ENCODE data around the gene TIGIT. TPM values are rescaled to one million over a fixed set of nuclear protein-coding genes. Genes with fewer than 3 reads are reported as not detected.

TIGIT gene
- total RNA-seq, 2 donors from 2014 or later, result 0.37 to 0.40 TPM

DNA sequence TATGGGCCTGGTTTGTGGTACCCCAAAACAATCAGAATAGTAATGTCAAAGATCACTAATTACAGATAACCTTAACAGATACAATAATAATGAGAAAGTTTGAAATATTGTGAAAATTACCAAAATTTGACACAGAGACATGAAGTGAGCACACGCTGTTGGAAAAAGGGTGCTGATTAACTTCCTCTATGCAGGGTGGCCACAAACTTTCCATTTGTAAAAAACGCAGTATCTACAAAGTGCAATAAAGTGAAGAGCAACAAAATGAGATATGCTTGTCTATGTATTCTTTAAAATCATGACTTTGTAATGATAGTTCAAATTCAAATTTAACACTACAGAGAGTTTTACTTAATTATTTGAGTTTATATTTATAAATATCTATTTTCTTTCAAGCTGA is 7.6 kb upstream of the TIGIT start:
- no peaks in the 10 kb centered on the region for H3K27me3 ChIP-seq
- TF ChIP-seq, protein P1, sequence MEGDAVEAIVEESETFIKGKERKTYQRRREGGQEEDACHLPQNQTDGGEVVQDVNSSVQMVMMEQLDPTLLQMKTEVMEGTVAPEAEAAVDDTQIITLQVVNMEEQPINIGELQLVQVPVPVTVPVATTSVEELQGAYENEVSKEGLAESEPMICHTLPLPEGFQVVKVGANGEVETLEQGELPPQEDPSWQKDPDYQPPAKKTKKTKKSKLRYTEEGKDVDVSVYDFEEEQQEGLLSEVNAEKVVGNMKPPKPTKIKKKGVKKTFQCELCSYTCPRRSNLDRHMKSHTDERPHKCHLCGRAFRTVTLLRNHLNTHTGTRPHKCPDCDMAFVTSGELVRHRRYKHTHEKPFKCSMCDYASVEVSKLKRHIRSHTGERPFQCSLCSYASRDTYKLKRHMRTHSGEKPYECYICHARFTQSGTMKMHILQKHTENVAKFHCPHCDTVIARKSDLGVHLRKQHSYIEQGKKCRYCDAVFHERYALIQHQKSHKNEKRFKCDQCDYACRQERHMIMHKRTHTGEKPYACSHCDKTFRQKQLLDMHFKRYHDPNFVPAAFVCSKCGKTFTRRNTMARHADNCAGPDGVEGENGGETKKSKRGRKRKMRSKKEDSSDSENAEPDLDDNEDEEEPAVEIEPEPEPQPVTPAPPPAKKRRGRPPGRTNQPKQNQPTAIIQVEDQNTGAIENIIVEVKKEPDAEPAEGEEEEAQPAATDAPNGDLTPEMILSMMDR (IDR thresholded peaks at IDR 0.05), result no peak
- H3K9ac ChIP-seq (ENCODE audit: low read depth in 2 of 2, low read length in 2 of 2), result no peak overlapping the region
- no peak overlapping the region for H3K4me3 ChIP-seq
- H3K27ac ChIP-seq, result no peak overlapping the region
- no peaks in the 10 kb centered on the region for H3K4me1 ChIP-seq
- DNase-seq, result no peak
- no peaks in the 10 kb centered on the region for H3K36me3 ChIP-seq
- intact Hi-C loops (cut with DNase I), result no loop called here
- no peaks in the 10 kb centered on the region for H3K9me3 ChIP-seq

DNA sequence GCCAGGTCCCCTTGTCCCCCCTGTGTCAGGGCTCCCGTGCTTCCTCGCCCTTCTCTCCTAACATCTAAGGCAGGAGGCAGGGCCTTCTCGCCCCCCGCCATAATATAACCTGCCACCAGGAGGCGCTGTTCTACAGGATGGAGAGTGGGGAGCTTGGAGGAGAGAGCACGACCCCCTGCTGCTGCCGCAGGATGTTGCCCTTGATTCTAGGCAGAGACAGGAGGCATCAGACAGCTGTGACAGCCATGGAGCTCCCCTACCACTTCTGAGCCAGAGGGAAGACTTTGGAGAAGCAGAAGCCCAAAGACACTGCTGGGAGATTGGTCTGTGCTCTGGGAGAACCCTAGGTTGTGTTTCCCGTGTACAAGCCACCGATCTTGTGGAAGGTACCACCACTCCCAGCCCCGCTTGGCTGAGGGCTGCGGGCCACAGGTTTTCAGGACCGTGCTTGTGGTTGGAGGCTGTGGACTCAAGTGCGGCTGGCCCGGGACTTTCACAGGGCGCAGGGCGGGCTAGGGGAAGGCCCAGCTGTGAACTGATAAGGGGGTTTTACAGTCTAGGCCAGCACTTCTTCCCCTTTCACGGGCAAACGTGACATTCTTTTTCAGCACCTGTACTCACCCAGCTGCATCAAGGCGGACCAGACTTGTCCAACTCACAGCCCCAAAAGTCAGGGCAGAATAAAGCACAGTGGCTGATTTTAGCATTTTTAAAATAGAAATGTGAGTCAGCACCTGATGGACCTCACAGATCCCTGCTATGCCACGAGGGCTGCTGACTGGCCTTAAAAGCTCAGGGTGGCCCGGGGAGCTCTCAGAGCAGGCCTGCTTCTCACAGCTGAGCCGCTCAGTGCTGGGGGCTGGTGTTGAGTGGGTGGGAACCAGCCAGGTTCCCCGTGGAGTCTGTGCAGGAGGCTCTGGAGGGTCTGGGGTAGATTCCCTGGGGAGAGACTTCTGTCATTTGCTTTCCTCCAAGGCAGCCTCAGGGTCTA is 2.6 kb upstream of the TIGIT start:
- TF ChIP-seq, protein P1 (IDR thresholded peaks at IDR 0.05), result peak; percentile 71
- no peaks in the 10 kb centered on the region for H3K27me3 ChIP-seq
- no peaks in the 10 kb centered on the region for H3K36me3 ChIP-seq
- peak; percentile 70 for DNase-seq
- no peaks in the 10 kb centered on the region for H3K9me3 ChIP-seq
- intact Hi-C loops (cut with DNase I), result no loop called here
- no peak overlapping the region for H3K9ac ChIP-seq (ENCODE audit: low read depth in 2 of 2, low read length in 2 of 2)
- no peaks in the 10 kb centered on the region for H3K4me1 ChIP-seq
- H3K4me3 ChIP-seq, result no peak overlapping the region
- peak overlapping the region; percentile 29 for H3K27ac ChIP-seq

DNA sequence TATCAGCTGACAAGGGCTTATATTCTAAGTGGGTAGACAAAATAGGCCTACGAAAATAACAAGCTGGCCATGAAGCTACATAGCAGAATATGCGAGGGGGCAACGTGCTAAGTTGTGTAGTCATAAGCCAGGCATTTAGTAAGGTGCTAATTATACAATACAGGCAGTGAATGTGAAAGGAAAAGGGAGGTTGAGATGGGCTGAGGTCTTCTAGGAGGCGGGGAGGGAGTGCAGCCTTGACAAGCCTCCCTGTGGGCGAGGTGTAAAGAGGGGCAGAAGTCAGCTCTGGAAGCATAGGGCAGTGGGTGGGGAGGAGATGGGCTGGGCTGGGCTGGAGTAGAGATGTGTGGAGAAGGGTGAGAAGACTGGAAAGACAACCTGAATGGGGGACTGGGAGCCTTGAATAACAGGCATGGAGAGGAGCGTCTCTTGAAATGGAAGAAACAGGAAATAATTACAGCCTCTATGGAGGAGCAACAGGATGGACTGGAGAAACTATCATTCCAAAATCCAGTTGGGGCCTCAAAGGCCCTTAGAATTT is 1.2 kb downstream of the TIGIT start:
- DNase-seq, result no peak
- TF ChIP-seq, protein P1 (IDR thresholded peaks at IDR 0.05), result no peak
- Histone ChIP-seq H3K27me3 (no peaks in the 10 kb centered on the region), H3K9ac (ENCODE audit: low read depth in 2 of 2, low read length in 2 of 2) (no peak overlapping the region), H3K4me3 (no peak overlapping the region), H3K36me3 (no peaks in the 10 kb centered on the region), H3K4me1 (no peaks in the 10 kb centered on the region), H3K9me3 (no peaks in the 10 kb centered on the region), H3K27ac (no peak overlapping the region)
- intact Hi-C loops (cut with DNase I), result no loop called here

DNA sequence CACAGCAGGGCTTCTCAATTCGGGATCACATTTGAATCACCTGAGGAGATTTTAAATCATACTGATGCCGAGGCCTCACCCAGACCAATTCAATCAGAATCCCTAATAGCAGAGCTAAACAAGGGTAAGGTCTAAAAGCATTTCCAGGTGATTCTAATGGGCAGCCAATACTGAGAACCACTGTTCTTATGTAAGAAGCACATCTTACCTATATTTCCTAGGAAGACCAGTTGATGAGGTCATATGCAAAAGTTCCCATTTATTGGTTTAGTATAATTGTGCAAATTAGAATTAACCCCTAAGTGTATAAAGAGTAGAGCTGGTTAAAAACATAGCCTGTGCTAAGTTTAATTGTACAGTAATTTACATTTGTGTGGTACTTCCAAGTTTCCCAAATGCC is 2.1 kb downstream of the TIGIT start:
- intact Hi-C loops (cut with DNase I), result no loop called here
- Histone ChIP-seq H3K4me1 (no peaks in the 10 kb centered on the region), H3K9ac (ENCODE audit: low read depth in 2 of 2, low read length in 2 of 2) (no peak overlapping the region), H3K9me3 (no peaks in the 10 kb centered on the region), H3K4me3 (no peak overlapping the region), H3K27me3 (no peaks in the 10 kb centered on the region), H3K36me3 (no peaks in the 10 kb centered on the region), H3K27ac (no peak overlapping the region)
- TF ChIP-seq, protein P1 (IDR thresholded peaks at IDR 0.05), result no peak
- no peak for DNase-seq

DNA sequence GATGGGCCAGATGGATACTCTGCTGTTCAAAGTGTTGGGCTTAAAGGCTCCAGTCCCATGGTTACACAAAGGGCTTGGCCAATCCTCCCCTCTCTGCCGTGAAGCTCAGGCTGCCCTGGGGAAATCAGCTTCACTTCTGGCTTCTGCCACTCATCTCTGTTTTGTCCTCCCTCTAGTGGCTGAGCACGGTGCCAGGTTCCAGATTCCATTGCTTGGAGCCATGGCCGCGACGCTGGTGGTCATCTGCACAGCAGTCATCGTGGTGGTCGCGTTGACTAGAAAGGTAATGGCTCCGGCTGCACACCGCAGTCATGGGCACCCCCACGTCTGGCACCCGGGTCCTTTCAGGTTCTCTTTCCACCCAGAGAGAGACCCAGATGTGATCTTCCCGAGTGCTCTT is 5.6 kb downstream of the TIGIT start:
- intact Hi-C loops (cut with DNase I), result no loop called here
- H3K36me3 ChIP-seq, result no peaks in the 10 kb centered on the region
- no peak overlapping the region for H3K27ac ChIP-seq
- H3K27me3 ChIP-seq, result no peaks in the 10 kb centered on the region
- no peak overlapping the region for H3K4me3 ChIP-seq
- no peaks in the 10 kb centered on the region for H3K9me3 ChIP-seq
- no peak for DNase-seq
- TF ChIP-seq, protein P1 (IDR thresholded peaks at IDR 0.05), result no peak
- H3K4me1 ChIP-seq, result no peaks in the 10 kb centered on the region
- no peak overlapping the region for H3K9ac ChIP-seq (ENCODE audit: low read depth in 2 of 2, low read length in 2 of 2)
